Measurements from ENCODE around the gene SLC39A10.

The SLC39A10 gene

GRCh38 chr2:195695002-195695631, 38.1 kb downstream of the SLC39A10 start:
- TF ChIP-seq CTCF (IDR thresholded peaks at IDR 0.05; ENCODE audit: insufficient read depth, low read length, missing control alignments), result no peak
- DNase-seq (ENCODE audit: low read depth, low spot score), result no peak
- POLR2A ChIA-PET, result no interaction called here
- no peak overlapping the region for H3K4me3 ChIP-seq (ENCODE audit: low read depth, low read length)
- CTCF ChIA-PET, result no interaction called here

- ChIA-PET POLR2A (no interaction called here), CTCF (interaction anchor here (0.9 kb wide), 1 partner anchor 373 kb away, joined by 3 read pairs; the partner anchor contains the start of gene DNAH7)
- no peak for TF ChIP-seq CTCF (IDR thresholded peaks at IDR 0.05; ENCODE audit: insufficient read depth, low read length, missing control alignments)
- H3K4me3 ChIP-seq (ENCODE audit: low read depth, low read length), result no peak overlapping the region
- DNase-seq (ENCODE audit: low read depth, low spot score), result no peak
Measured at GRCh38 chr2:195696012-195696411, 39.0 kb downstream of the SLC39A10 start.

- POLR2A ChIA-PET, result no interaction called here
- no peak for TF ChIP-seq CTCF (IDR thresholded peaks at IDR 0.05; ENCODE audit: insufficient read depth, low read length, missing control alignments)
- CTCF ChIA-PET, result no interaction called here
- no peak for DNase-seq (ENCODE audit: low read depth, low spot score)
- no peak overlapping the region for H3K4me3 ChIP-seq (ENCODE audit: low read depth, low read length)
Measured at GRCh38 chr2:195697681-195698220, 40.7 kb downstream of the SLC39A10 start.

- POLR2A ChIA-PET, result interaction anchor here (0.7 kb wide), 1 partner anchor 28 kb away, joined by 3 read pairs; no protein-coding TSS in a partner anchor
- no peak overlapping the region for H3K4me3 ChIP-seq (ENCODE audit: low read depth, low read length)
- no peak for DNase-seq (ENCODE audit: low read depth, low spot score)
- no peak for TF ChIP-seq CTCF (IDR thresholded peaks at IDR 0.05; ENCODE audit: insufficient read depth, low read length, missing control alignments)
- CTCF ChIA-PET, result no interaction called here
Measured at GRCh38 chr2:195700480-195700879, 43.5 kb downstream of the SLC39A10 start.

- no peak for DNase-seq (ENCODE audit: low read depth, low spot score)
- H3K4me3 ChIP-seq (ENCODE audit: low read depth, low read length), result no peak overlapping the region
- ChIA-PET CTCF (interaction anchor here (0.7 to 1.0 kb wide), 3 partner anchors 18 to 361 kb away, joined by 3 read pairs; no protein-coding TSS in a partner anchor), POLR2A (no interaction called here)
- TF ChIP-seq CTCF (IDR thresholded peaks at IDR 0.05; ENCODE audit: insufficient read depth, low read length, missing control alignments), result no peak
Measured at GRCh38 chr2:195706161-195706900, 49.3 kb downstream of the SLC39A10 start.
